NCI-H82 treated with DMSO at 0.1 percent for 48 hours (cell line): ENCODE results near the gene VAMP2.

Experiments
- DNase-seq: peaks from one replicate; lab custom pipeline; 2025; ENCODE audit not compliant: unreplicated experiment; lab: John Stamatoyannopoulos, UW

VAMP2 gene, protein sequence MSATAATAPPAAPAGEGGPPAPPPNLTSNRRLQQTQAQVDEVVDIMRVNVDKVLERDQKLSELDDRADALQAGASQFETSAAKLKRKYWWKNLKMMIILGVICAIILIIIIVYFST

DNA sequence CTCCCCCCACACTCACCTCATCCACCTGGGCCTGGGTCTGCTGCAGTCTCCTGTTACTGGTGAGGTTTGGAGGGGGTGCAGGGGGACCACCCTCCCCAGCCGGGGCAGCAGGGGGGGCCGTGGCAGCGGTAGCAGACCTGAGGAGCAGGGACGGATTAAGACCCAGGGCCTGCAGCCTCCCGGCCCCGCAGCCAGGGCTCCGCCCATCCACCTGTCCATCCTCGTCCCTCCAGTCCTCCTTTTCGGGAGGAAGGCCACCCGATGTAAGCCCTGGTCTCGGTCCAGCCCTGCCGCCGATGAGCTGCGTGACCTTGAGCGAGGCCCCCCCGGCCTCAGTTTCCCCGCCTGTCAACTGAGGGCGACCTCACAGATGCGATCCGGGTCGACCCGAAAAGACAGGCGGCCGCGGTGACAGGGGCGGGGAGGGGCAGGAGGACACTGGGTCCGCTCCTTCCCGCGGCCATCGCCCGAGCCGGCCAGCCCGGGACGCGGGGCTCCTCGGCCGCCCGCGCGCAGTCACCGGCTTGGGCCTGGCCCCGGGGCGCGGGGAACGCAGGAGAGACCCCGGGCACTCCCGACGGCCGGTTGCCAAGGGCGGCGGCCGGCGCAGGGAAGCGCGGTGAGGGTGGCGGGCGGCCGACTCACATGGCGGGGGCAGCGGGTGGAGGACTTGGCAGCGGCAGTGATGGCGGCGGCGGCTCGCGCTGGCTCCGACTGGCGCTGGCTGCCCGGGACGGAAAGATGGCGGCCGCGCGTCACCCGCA is at the start of gene VAMP2:
TSS of gene VAMP2 (minus strand) at position 716 of the 764 bp plus-strand sequence. CDS start at position 647, 69 bp downstream.
- peak; percentile 46 for DNase-seq

DNA sequence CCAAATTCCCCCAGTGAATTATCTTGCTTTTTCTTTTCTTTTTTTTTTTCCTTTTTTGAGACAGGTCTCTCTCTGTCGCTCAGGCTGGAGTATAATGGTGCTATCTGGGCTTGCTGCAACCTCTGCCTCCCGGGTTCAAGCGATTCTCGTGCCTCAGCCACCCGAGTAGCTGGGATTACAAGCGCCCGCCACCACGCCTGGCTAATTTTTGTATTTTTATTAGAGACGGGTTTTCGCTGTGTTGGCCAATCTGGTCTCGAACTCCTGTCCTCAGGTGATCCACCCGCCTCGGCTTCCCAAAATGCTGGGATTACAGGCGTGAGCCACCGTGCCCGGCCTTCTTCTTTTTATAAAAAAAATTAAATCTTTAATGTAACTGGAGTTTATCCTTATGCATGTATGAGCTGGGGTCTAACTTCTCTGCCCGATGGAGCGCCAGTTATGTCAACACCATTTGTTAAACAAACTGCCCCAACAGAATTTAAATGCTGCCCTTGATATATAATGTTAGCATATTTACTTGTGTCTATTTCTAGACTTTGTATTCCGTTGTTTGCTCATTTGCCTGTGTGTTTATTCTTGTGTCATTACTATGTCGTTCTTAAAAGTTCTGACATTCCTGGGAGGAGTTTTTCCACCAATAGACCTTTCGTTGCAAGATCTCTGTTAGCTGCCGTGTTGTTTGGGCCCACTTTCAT is 48.2 kb upstream of the VAMP2 start:
- DNase-seq, result no peak

DNA sequence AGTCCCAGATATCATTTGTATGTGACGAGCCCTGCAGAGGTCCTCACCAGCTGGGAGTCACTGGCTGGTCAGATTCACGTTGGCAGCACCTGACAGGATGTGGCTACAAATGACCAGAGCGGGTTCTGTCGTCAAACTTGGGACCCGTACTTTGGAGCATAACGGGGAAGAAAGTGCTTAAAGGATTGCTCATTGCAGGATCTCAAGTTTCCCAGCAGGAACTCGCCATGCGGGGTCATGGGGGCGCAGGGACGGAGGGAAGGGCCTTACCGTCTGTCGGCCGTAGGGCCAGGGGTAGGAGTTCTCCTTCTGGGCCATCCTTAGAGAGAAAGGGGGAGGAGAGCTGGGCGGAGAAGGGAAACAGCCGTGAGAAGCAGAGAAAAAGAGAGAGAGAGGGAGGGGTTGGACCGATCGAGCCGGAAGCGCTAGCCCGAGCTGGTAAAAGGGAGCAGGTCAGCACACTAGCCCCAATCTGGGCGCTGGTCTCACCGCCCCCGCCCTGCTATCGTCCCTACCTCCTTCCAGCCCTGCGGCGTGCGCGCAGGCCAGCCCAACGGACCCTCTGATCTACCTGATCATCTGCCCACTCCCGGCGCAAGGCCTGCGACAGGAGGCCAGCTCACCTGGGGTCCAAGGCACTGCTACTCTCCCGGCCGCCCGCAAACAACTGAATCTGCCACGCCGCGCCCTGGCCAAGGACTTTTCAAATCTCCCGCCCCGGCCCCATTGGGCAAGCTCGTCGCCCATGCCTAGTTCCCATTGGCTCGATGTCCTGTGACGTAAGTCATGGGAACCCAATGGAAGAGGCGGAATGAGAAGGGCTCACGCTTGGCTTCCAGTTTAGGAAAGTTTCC is 47.4 kb upstream of the VAMP2 start, which contains the start of gene AURKB:
TSS of gene AURKB (minus strand) at position 669 of the 854 bp plus-strand sequence. CDS start at position 318, 351 bp downstream.
- peak; percentile 90 for DNase-seq

DNA sequence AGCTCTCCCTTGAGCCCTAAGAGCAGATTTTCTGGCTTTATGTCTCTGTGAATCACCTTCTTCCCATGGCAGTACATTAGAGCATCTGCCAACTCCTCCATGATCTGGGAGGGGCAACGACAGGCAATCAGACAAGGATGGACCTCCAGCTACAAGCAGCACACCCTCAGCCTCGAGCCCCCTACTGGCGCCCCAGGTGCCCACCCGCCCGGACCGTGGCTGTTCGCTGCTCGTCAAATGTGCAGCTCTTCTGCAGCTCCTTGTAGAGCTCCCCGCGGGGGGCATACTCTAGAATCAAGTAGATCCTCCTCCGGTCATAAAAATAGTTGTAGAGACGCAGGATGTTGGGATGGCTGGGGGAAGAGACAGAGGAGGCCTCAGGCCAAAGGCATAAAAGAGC is 43.8 kb upstream of the VAMP2 start:
- DNase-seq, result no peak

DNA sequence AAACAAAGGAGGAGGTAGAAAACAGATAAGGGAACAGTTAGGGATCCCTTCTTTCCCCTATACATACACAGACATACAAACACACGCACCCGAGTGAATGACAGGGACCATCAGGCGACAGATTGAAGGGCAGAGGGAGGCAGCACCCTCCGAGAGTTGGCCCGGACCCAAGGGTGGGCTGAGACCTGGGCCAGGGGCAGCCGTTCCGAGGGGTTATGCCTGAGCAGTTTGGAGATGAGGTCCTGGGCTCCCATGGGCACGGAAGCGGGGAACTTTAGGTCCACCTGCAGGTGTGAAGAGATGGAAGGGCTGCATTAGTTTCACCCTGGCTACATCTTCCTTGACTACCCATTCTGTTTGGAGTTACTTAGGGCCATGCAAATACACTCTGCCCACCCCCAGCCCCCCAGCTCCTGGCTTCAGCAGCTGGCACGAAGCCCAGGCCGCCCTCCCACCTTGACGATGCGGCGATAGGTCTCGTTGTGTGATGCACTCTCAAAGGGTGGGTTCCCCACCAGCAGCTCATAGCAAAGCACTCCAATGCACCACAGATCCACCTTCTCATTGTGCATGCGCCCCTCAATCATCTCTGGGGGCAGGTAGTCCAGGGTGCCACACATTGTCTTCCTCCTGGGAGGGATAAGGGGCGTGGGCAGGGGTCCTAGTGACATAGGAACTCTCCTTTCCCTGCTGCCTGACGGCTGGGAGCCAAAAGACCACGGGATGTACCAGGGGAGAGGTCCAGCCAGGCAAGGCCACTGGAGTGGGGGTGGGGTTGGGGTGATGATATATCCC is 42.2 kb upstream of the VAMP2 start:
- DNase-seq, result no peak

DNA sequence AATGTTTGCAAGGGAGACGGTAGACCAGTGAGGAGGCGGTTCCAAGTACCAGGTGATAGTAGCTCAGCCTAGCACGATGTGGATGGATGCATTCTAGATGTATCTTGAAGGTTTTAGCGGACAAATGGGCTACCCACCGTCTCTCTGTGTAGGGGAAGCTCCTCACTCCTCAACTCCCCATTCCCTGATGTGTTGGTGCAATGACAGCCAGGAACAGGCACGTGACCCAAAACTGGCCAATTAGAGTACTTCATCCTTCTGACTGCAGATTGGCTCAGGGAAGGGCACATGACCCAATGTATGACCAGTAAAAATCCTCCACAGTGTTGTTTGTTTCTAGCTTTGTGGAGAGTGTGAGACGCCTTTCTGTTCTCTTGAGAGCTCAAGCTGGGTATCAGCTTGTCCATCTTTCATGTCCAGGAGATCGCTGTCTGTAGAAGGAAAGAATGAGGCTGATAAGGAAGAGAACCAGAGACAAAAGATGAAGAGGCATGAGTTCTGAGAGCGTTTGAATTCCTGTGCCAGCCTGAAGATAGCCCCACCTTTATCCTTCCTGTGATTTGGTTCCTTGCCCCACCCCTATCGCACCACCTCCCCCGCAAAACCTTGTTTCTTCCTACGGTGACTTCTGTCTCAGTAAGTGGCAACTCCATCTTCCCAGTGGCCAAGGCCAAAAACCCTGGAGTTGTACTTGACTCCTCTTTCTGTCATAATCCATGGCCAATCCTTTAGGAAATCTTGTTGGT is 29.5 kb upstream of the VAMP2 start:
- peak; percentile 99 for DNase-seq

DNA sequence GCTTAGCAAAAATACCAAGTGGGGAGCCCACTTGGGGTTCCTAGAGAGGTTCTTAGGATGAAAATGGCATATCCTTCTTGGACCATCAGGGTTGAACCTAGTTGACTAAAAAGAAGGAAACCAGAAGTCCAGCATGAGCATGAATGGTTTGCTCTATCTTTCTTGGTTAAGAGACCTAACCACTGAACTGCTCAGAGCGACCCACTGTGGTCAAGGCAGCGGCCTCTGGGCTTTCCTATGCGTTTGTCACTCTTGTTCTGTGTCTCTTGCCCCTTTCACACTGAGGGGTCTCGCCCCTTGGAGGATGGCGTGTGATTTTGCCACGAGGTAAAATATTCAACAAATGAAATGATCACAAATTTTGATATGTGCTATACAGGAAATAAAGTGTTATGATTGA is 27.8 kb upstream of the VAMP2 start:
- no peak for DNase-seq

DNA sequence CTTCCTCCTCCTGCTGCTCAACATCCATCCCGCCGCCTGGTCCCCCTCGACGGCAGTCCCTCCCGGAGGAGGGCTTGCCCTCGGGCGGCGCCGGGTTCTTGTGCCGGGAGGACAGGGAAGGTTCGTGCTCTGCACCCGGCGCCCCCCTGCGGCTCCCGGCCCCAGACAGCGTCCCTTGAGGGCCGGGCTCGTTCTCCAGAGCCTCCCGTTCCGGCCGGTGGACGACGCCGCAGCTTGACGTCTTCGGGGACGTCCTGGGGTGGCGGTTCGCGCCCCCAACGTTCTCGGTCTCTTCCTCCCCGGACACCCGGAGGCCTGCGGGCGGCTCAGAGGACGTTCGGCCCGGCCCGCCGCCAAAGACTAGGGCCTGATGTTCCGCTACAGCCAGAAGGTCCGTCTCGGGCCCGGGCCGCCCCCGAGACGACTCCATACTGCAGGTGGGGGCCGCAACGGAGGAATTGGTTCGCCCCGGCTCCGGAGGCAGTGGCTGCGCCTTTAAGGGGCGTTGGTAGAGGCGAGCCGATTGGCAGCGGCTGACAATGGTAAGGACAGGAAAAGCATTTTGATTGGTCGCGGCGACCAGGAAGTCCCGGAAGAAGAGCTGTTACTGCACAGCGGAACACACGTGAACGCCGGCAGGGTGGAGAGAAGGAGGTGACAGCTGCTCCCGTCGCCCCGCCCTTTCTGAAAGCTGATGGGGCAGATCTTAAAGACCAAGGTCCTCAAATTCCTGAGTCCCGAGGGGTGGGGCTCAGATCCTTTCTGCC is 27.1 kb upstream of the VAMP2 start, which contains the start of gene BORCS6:
TSS of gene BORCS6 (minus strand) at position 470 of the 767 bp plus-strand sequence. CDS start at position 430, 40 bp downstream.
- DNase-seq, result peak; percentile 99

DNA sequence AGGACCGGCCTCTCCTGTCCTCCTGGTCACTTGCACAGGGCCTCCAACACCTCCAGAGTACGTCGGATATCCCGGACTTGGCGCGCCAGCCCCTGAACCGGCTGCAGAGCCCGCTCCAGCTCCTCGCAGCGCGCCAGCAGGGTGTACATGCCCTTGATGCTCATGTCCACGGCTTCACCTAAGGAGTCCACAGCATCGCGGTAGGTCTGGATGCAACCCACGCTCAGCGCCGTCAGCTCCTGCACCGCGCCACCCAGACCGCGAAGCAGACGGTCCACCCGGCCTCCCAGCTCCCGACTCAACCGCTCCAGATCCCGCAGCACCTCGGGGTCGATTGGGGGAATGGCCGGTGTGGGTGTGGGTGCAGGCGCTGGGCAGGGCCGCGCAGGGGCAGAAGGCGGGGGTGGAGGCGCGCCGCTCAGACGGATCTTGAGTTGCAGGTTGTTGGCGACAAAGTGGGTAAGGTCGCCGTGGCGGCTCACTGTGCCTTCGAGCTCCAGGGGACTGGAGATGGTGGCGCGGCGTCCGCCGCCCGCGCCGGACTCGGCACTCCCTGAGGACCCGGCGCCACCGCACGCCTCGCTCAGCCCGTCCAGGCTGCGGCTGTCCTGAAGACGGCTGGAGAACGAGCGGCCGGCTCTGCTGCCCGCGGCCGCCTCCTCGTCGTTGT is 26.4 kb upstream of the VAMP2 start:
- no peak for DNase-seq

DNA sequence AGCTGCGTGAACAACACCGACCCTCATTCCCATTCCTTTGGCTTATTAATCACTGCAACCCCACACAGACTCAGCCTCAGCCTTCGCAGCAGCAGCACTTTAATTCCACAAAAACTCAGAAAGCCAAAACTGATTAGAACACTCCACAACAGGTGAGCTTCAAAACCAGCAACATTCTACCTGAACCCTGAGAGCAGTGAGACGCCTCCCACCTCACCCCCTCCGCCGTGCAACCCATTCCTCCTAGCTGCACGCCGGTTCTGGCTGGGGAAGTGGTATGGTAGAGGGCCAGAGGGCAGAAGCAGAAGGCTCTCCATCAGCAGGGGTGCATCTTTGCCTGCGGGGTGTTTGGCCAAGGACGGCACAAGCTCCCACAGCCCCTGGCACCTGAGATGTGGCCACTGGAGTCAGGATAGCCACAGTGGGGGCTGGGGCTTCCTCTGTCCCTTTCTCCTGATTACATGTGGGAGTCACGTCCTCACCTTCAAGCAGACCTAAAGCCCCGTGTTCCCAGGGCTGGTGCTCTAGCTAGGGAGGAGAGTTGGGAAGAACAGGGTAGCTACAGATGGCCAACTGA is 25.6 kb upstream of the VAMP2 start:
- DNase-seq, result no peak

DNA sequence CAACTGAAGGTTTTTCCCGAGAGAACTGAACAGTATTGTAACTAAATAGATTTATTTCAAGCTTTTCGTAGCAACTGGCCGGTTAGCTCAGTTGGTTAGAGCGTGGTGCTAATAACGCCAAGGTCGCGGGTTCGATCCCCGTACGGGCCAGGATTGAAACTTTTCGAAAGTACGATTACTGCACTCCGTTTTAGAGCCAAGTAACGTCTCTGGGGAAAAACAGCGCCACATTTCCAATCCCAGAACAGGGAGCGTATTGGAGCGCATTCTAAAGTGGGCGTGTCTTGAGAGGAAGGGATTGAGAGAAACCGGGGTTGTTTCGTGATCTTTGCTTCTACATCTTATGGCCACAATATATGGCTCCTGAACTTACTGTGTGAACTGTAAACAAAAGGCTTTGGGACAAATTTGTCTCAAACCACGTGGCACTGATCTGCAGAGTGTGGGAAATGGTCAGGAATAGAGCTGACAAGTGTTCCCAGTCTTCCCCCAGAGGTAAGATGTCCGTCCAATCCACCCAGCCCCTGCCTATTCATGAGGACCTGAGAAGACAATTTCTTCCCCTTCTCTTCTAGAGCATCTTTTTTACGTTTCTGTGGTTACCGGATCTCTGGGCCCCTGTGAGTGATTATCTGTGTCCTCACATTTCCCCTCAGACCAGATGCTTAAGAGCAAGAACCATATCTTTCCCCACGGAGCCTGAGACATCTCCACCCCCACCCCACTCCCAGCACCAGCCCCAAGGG is 24.9 kb upstream of the VAMP2 start:
- peak; percentile 99 for DNase-seq

DNA sequence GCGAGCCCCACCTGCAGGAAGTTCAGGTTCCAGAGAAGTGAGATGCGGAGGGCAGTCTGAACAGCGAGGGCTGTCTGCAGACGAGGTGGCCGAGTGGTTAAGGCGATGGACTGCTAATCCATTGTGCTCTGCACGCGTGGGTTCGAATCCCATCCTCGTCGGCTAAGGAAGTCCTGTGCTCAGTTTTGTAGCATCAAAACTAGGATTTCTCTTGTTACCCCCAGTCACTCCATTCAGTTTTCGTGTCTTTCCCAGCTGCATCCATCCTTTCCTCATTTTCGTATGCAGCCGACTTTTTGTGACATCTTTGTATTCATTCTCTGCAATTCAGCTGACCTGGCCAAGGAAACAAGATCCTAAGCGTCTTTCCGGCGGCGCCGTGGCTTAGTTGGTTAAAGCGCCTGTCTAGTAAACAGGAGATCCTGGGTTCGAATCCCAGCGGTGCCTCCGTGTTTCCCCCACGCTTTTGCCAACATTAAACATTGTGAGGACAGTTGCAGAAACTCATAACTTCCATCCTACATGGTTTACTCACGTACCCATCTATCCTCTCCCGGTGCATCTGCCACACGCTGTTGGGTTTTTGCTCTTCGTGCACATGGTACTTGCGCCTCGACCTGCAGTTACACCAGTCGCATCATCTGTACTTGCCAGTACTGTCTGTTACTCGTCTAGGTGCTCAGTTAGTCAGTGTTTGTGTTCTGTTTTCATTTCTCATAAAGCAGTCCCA is 24.2 kb upstream of the VAMP2 start:
- peak; percentile 97 for DNase-seq

DNA sequence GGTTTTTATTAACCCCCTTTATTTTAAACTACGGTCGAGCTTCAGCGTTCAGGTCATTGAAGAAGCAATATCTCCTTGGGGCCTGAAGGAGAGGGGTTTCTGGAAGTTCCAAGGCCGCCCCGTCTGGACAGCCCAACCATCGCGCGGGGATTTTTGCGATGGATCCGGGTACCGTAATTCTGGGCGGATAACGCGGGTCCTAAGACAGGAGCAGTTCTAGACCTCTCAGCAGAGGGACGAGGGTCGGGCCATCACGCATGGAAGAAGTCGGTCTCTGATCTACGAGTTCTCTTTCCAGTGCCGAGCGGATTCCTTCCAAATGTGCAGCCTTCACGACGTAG is 23.7 kb upstream of the VAMP2 start:
- no peak for DNase-seq

DNA sequence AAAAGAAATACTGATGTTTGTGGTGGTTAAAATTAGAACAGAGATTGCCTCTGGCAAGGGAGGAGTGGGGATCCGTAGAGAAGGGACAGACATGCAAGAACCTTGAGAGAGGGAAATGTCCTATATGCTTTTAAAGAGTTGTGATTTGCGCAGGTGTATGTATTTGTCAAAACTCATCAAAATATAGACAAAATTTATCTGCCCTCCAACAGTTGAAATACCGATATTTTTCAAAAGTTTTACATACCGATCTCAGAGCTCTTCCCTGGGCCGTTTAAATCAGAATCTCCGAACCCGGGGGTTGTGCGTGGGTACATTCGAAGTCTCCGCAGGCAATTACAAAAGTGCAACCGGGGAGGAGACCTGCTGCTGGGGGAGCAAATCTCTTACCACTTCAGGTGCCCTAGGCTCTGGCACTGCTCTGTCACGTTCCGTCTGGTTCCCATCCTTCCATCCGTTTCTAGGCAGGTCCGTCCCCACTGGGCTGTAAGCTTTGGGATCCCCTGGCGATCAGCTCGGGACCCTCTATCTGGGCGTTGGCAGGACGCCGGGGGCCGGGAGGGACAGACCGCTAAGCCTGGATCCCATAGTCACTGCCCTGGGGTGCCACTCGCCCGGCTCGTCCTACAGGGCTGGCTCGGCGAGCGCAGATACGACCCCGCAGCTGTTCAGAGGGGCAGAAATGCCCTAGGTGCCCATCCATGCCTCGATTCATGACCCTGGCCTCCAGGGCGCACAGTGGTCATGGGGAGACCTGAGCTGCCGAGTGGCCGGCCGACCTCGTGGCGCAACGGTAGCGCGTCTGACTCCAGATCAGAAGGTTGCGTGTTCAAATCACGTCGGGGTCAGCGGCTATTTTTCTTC is 23.1 kb upstream of the VAMP2 start:
- peak; percentile 82 for DNase-seq

DNA sequence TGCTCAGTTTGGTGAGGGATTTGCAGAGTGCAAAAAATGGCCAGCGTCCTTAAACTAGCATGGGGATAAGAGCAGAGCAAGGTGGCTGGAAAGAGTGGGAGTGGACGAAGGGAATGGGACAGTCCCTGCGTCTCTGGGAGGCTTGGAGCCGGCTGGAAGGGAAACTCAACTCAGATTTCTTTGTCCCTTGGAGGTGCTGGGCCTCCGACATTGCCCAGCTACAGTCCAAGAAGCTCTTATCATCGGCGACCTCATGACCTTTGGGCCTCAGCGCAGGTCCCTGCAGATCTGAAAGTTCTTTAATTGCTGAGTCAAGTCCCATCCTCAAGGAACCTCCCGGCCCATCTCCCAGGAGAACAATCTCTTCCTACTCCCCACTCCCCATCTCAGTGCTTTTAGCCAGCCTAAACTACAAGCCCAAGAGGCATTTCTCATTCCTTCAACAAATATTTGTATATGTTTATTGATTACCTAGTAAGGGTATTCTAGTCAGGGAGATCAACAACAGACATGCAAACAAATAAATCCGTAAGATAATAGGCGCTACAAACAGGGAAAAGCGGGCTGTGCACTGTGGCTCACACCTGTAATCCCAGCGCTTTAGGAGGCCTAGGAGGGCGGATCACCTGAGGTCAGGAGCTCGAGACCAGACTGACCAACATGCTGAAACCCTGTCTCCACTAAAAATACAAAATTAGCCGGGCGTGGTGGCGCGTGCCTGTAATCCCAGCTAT is 14.4 kb upstream of the VAMP2 start:
- no peak for DNase-seq
